ENCODE measurements around the gene PITX1. TPM values are rescaled to one million over a fixed set of nuclear protein-coding genes. Genes with fewer than 3 reads are reported as not detected.

Gene PITX1
- total and polyA plus RNA-seq, 2 donors (not counting 1 experiment from before 2014, with no cell fraction given): 1.7 to 3.1 TPM

GRCh38 chr5:135031813-135032694, 2.0 kb downstream of the PITX1 start:
- Histone ChIP-seq H3K27ac (ENCODE audit: insufficient read depth, low read length) (no peak overlapping the region), H3K4me2 (ENCODE audit: extremely low read depth, insufficient read depth, low read length) (peak overlapping the region; percentile 51), H3K27me3 (ENCODE audit: control insufficient read depth, insufficient read depth, low read length) (peaks cover 61% of the 10 kb centered on the region), H3K9ac (ENCODE audit: insufficient read depth, low read length) (no peak overlapping the region), H3K36me3 (ENCODE audit: control insufficient read depth, insufficient read depth, low read length) (no peaks in the 10 kb centered on the region), H3K4me1 (ENCODE audit: control insufficient read depth, extremely low read depth, insufficient read depth, low read length) (no peaks in the 10 kb centered on the region), H3K4me3 (replicated peaks in 1 of 4; ENCODE audit: control extremely low read depth in 1 of 4, insufficient read depth in 1 of 4, low read depth in 3 of 4, low read length in 4 of 4) (peak overlapping the region in 3 of 4 experiments; percentile 39 to 56 (median 42)), H3K79me2 (ENCODE audit: control insufficient read depth, insufficient read depth, low read length) (no peaks in the 10 kb centered on the region), H3K9me3 (ENCODE audit: control insufficient read depth, insufficient read depth, low read depth, low read length) (no peaks in the 10 kb centered on the region), H2AFZ (ENCODE audit: low read length) (no peak overlapping the region), H4K20me1 (ENCODE audit: control insufficient read depth, extremely low read depth, insufficient read depth, low read length) (no peaks in the 10 kb centered on the region)
- peak in 1 of 2 donors; percentile 36 for DNase-seq (ENCODE audit: low read depth in 2 of 2)
- TF ChIP-seq CTCF (conservative IDR thresholded peaks at IDR 0.05 in 1 of 2, IDR thresholded peaks at IDR 0.05 in 1 of 2; ENCODE audit: low read depth in 1 of 2, low read length in 2 of 2): no peak
- no peak for TF ChIP-seq EZH2 (IDR thresholded peaks at IDR 0.05; ENCODE audit: low read length, missing control alignments)

GRCh38 chr5:135030956-135031812, 2.8 kb downstream of the PITX1 start:
- peaks cover 54% of the 10 kb centered on the region for H3K27me3 ChIP-seq (ENCODE audit: control insufficient read depth, insufficient read depth, low read length)
- H4K20me1 ChIP-seq (ENCODE audit: control insufficient read depth, extremely low read depth, insufficient read depth, low read length): no peaks in the 10 kb centered on the region
- H3K36me3 ChIP-seq (ENCODE audit: control insufficient read depth, insufficient read depth, low read length): no peaks in the 10 kb centered on the region
- TF ChIP-seq EZH2 (IDR thresholded peaks at IDR 0.05; ENCODE audit: low read length, missing control alignments): peak; percentile 78
- no peak for TF ChIP-seq CTCF (conservative IDR thresholded peaks at IDR 0.05 in 1 of 2, IDR thresholded peaks at IDR 0.05 in 1 of 2; ENCODE audit: low read depth in 1 of 2, low read length in 2 of 2)
- no peak overlapping the region for H3K27ac ChIP-seq (ENCODE audit: insufficient read depth, low read length)
- peak in 1 of 2 donors; percentile 14 for DNase-seq (ENCODE audit: low read depth in 2 of 2)
- no peaks in the 10 kb centered on the region for H3K79me2 ChIP-seq (ENCODE audit: control insufficient read depth, insufficient read depth, low read length)
- H3K4me2 ChIP-seq (ENCODE audit: extremely low read depth, insufficient read depth, low read length): peak overlapping the region; percentile 19
- H3K4me1 ChIP-seq (ENCODE audit: control insufficient read depth, extremely low read depth, insufficient read depth, low read length): no peaks in the 10 kb centered on the region
- no peaks in the 10 kb centered on the region for H3K9me3 ChIP-seq (ENCODE audit: control insufficient read depth, insufficient read depth, low read depth, low read length)
- no peak overlapping the region for H2AFZ ChIP-seq (ENCODE audit: low read length)
- H3K9ac ChIP-seq (ENCODE audit: insufficient read depth, low read length): no peak overlapping the region
- peak overlapping the region in 1 of 4 experiments; percentile 28 for H3K4me3 ChIP-seq (replicated peaks in 1 of 4; ENCODE audit: control extremely low read depth in 1 of 4, insufficient read depth in 1 of 4, low read depth in 3 of 4, low read length in 4 of 4)

Measured in fibroblast of lung (primary cell).